Sigmoid colon (tissue), 4 donors: ENCODE results near the gene ABCC8.

Experiments used
- CTCF ChIP-seq, 4 experiments: fragments of 450-650 bp in 3 of 4; fragments of 200-600 bp in 1 of 4; IDR thresholded peaks; one replicate each; pipeline ENCODE4 v1.5.1; 2016 to 2019; ENCODE audit warnings: antibody characterized with exemption in 4 of 4, mild to moderate bottlenecking in 3 of 4, moderate library complexity in 2 of 4
- EP300 ChIP-seq, 4 donors: sonication (generic); formaldehyde crosslinking; IDR thresholded peaks; one replicate each; pipeline ENCODE4 v1.6.1; 2017; ENCODE audit warnings: antibody characterized with exemption in 4 of 4
- POLR2A ChIP-seq, 2 donors: fragments of 450-650 bp; IDR thresholded peaks; one replicate each; pipeline ENCODE4 v1.6.1; 2016; ENCODE audit warnings: antibody characterized with exemption in 2 of 2, mild to moderate bottlenecking in 2 of 2, moderate library complexity in 2 of 2

- TF ChIP-seq CTCF (IDR thresholded peaks at IDR 0.05) (no peak), EP300 (IDR thresholded peaks at IDR 0.05) (no peak), POLR2A (IDR thresholded peaks at IDR 0.05) (no peak)
Observed at GRCh38 chr11:17524221-17524620, 47.6 kb upstream of the ABCC8 start.
